ENCODE measurements around the gene CMIP.

The CMIP gene

GRCh38 chr16:81543571-81543970, 99.0 kb downstream of the CMIP start:
- ChIA-PET POLR2A (no interaction called here), CTCF (no interaction called here)
- DNase-seq (ENCODE audit: extremely low spot score): no peak
- TF ChIP-seq BHLHE40 (IDR thresholded peaks at IDR 0.05; ENCODE audit: borderline replicate concordance) (no peak), FOXA1 (IDR thresholded peaks at IDR 0.05) (no peak), ZNF384 (IDR thresholded peaks at IDR 0.05) (no peak), NFRKB (IDR thresholded peaks at IDR 0.05) (no peak), LEF1 (IDR thresholded peaks at IDR 0.05; ENCODE audit: borderline replicate concordance) (no peak), FOXK2 (IDR thresholded peaks at IDR 0.05) (no peak), CTBP1 (IDR thresholded peaks at IDR 0.05; ENCODE audit: borderline replicate concordance) (no peak), FOXM1 (IDR thresholded peaks at IDR 0.05; ENCODE audit: borderline replicate concordance) (no peak), ELF4 (IDR thresholded peaks at IDR 0.05) (no peak), SP1 (IDR thresholded peaks at IDR 0.05) (no peak), SUZ12 (IDR thresholded peaks at IDR 0.05) (no peak), ARNT (IDR thresholded peaks at IDR 0.05) (no peak), L3MBTL2 (conservative IDR thresholded peaks at IDR 0.05) (no peak), HDGF (IDR thresholded peaks at IDR 0.05; ENCODE audit: borderline replicate concordance) (no peak)

- CTCF ChIA-PET: no interaction called here
Measured at GRCh38 chr16:81544261-81544660, 99.7 kb downstream of the CMIP start.

GRCh38 chr16:81544700-81545271, 100.2 kb downstream of the CMIP start:
- no peak for TF ChIP-seq ARNT (IDR thresholded peaks at IDR 0.05)
- TF ChIP-seq LEF1 (IDR thresholded peaks at IDR 0.05; ENCODE audit: borderline replicate concordance): no peak
- TF ChIP-seq FOXA1 (IDR thresholded peaks at IDR 0.05): no peak
- DNase-seq (ENCODE audit: extremely low spot score): no peak
- ChIA-PET POLR2A (no interaction called here), CTCF (no interaction called here)

More at GRCh38 chr16:81544261-81544660, 99.7 kb downstream of the CMIP start:
- no peak for TF ChIP-seq LEF1 (IDR thresholded peaks at IDR 0.05; ENCODE audit: borderline replicate concordance)
- no peak for DNase-seq (ENCODE audit: extremely low spot score)
- POLR2A ChIA-PET: no interaction called here

- POLR2A ChIA-PET: no interaction called here
- DNase-seq (ENCODE audit: extremely low spot score): no peak
- CTCF ChIA-PET: no interaction called here
- no peak for TF ChIP-seq ARNT (IDR thresholded peaks at IDR 0.05)
- TF ChIP-seq BHLHE40 (IDR thresholded peaks at IDR 0.05; ENCODE audit: borderline replicate concordance): no peak
- TF ChIP-seq SUZ12 (IDR thresholded peaks at IDR 0.05): no peak
- TF ChIP-seq ELF4 (IDR thresholded peaks at IDR 0.05): no peak
- TF ChIP-seq NFRKB (IDR thresholded peaks at IDR 0.05): no peak
- TF ChIP-seq FOXM1 (IDR thresholded peaks at IDR 0.05; ENCODE audit: borderline replicate concordance): no peak
- no peak for TF ChIP-seq ZNF384 (IDR thresholded peaks at IDR 0.05)
- TF ChIP-seq SP1 (IDR thresholded peaks at IDR 0.05): no peak
- TF ChIP-seq LEF1 (IDR thresholded peaks at IDR 0.05; ENCODE audit: borderline replicate concordance): no peak
- TF ChIP-seq HDGF (IDR thresholded peaks at IDR 0.05; ENCODE audit: borderline replicate concordance): no peak
- TF ChIP-seq FOXK2 (IDR thresholded peaks at IDR 0.05): no peak
- TF ChIP-seq FOXA1 (IDR thresholded peaks at IDR 0.05): no peak
- no peak for TF ChIP-seq TARDBP (IDR thresholded peaks at IDR 0.05)
- TF ChIP-seq CTBP1 (IDR thresholded peaks at IDR 0.05; ENCODE audit: borderline replicate concordance): no peak
- TF ChIP-seq PKNOX1 (IDR thresholded peaks at IDR 0.05): no peak
- no peak for TF ChIP-seq L3MBTL2 (conservative IDR thresholded peaks at IDR 0.05)
Measured at GRCh38 chr16:81545470-81546250, 101.1 kb downstream of the CMIP start.

- ChIA-PET CTCF (no interaction called here), POLR2A (no interaction called here)
- TF ChIP-seq SP1 (IDR thresholded peaks at IDR 0.05) (no peak), L3MBTL2 (conservative IDR thresholded peaks at IDR 0.05) (no peak), ARNT (IDR thresholded peaks at IDR 0.05) (no peak), PKNOX1 (IDR thresholded peaks at IDR 0.05) (no peak), ELF4 (IDR thresholded peaks at IDR 0.05) (no peak), FOXK2 (IDR thresholded peaks at IDR 0.05) (no peak)
- DNase-seq (ENCODE audit: extremely low spot score): no peak
Measured at GRCh38 chr16:81546781-81547180, 102.2 kb downstream of the CMIP start.

GRCh38 chr16:81547194-81547938, 102.8 kb downstream of the CMIP start:
- CTCF ChIA-PET: no interaction called here
- POLR2A ChIA-PET: no interaction called here
- DNase-seq (ENCODE audit: extremely low spot score): no peak
- no peak for TF ChIP-seq FOXM1 (IDR thresholded peaks at IDR 0.05; ENCODE audit: borderline replicate concordance)
- no peak for TF ChIP-seq LEF1 (IDR thresholded peaks at IDR 0.05; ENCODE audit: borderline replicate concordance)

- DNase-seq (ENCODE audit: extremely low spot score): no peak
- ChIA-PET CTCF (no interaction called here), POLR2A (no interaction called here)
- TF ChIP-seq SP1 (IDR thresholded peaks at IDR 0.05): no peak
Measured at GRCh38 chr16:81547939-81548216, 103.3 kb downstream of the CMIP start.

GRCh38 chr16:81548551-81548875, 103.9 kb downstream of the CMIP start:
- ChIA-PET CTCF (no interaction called here), POLR2A (no interaction called here)
- TF ChIP-seq ZNF384 (IDR thresholded peaks at IDR 0.05) (no peak), FOXA1 (IDR thresholded peaks at IDR 0.05) (no peak), PKNOX1 (IDR thresholded peaks at IDR 0.05) (no peak), LEF1 (IDR thresholded peaks at IDR 0.05; ENCODE audit: borderline replicate concordance) (no peak), ELF4 (IDR thresholded peaks at IDR 0.05) (no peak), ARNT (IDR thresholded peaks at IDR 0.05) (no peak), HDGF (IDR thresholded peaks at IDR 0.05; ENCODE audit: borderline replicate concordance) (no peak), CTBP1 (IDR thresholded peaks at IDR 0.05; ENCODE audit: borderline replicate concordance) (no peak), BHLHE40 (IDR thresholded peaks at IDR 0.05; ENCODE audit: borderline replicate concordance) (no peak), TARDBP (IDR thresholded peaks at IDR 0.05) (no peak), NFRKB (IDR thresholded peaks at IDR 0.05) (no peak), SUZ12 (IDR thresholded peaks at IDR 0.05) (no peak)
- no peak for DNase-seq (ENCODE audit: extremely low spot score)
